ENCODE measurements around the gene CEACAM18.

Gene CEACAM18

DNA sequence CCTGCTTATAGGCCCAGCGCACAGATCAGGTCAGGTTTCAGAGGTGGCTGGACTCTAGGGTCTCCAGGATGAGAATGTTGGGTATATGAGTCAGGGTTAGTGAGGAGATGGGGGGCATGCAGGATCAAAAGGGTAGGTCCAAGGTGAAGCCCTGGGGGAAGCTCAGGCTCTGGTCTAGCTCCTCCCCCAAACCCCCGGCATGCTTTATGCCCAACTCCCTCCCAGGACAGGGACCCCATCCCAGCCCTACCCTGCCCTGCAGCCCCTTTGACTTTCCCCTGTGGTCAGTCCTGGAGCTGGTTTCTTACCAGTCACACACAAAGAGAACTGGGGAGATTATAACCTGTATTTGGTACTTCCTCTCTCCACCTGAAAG, 9.8 kb upstream of the CEACAM18 start:
- H3K9me3 ChIP-seq (ENCODE audit: insufficient read depth, low read depth, low read length), result peaks cover 5% of the 10 kb centered on the region
- H2AK5ac ChIP-seq (ENCODE audit: low read length), result no peak overlapping the region
- H3K36me3 ChIP-seq (ENCODE audit: control insufficient read depth in 1 of 2, insufficient read depth in 2 of 2, low read length in 2 of 2), result no peaks in the 10 kb centered on the region
- no peak overlapping the region for H3K4me3 ChIP-seq (ENCODE audit: low read depth, low read length)
- H2BK5ac ChIP-seq (ENCODE audit: low read depth, low read length, poor library complexity), result no peak overlapping the region
- no peak overlapping the region for H3K4ac ChIP-seq (ENCODE audit: low read depth, low read length)
- no peak for DNase-seq
- no peak overlapping the region for H2AFZ ChIP-seq (ENCODE audit: insufficient read depth, low read length, poor library complexity)
- H3K23ac ChIP-seq (ENCODE audit: low read length), result no peak overlapping the region
- no peak overlapping the region for H4K8ac ChIP-seq (ENCODE audit: low read depth, low read length)
- H3K27ac ChIP-seq (ENCODE audit: low read depth, low read length), result no peak overlapping the region
- no peaks in the 10 kb centered on the region for H3K27me3 ChIP-seq (ENCODE audit: insufficient read depth, low read length)
- no peak overlapping the region for H3K18ac ChIP-seq (ENCODE audit: low read length)
- no peak overlapping the region for H2BK12ac ChIP-seq (ENCODE audit: low read length)
- no peaks in the 10 kb centered on the region for H3K79me2 ChIP-seq (ENCODE audit: control insufficient read depth, insufficient read depth, low read length, poor library complexity)
- H3K4me2 ChIP-seq (ENCODE audit: low read length), result no peak overlapping the region
- H3K4me1 ChIP-seq (ENCODE audit: control insufficient read depth in 1 of 2, insufficient read depth in 2 of 2, low read length in 2 of 2), result no peaks in the 10 kb centered on the region
- H4K91ac ChIP-seq (ENCODE audit: low read depth, low read length), result no peak overlapping the region
- H4K12ac ChIP-seq (ENCODE audit: low read depth, low read length), result no peak overlapping the region
- no peak overlapping the region for H2BK120ac ChIP-seq (ENCODE audit: insufficient read depth, low read length, poor library complexity)
- H3K79me1 ChIP-seq (ENCODE audit: low read length), result no peaks in the 10 kb centered on the region
- H3K9ac ChIP-seq (ENCODE audit: low read length), result no peak overlapping the region
- H3K14ac ChIP-seq (ENCODE audit: low read length), result no peak overlapping the region
- WGBS (ENCODE audit: extremely low coverage, insufficient coverage, insufficient read length), result no CpG with 5 or more reads among the region's 2 CpGs

DNA sequence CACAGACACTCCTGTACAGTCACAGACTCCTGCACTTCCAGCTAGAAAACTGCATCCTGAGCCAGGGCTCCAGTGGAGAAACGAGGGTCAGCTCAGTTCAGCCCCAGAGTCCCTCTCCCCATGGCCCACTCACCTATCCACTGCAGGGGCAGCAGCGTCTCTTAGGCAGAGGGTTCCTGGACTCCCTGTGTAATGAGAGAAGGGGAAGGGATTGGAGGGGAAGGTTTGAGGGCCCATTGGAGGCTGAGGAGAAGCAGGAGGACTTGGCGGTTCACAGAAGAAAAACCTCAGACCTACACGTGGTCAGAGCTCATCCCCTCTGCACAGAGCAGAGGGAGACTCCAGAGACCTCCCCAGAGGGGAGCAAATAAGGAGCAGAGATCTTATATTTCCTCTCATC, 9.2 kb upstream of the CEACAM18 start:
- Histone ChIP-seq H2BK5ac (ENCODE audit: low read depth, low read length, poor library complexity) (no peak overlapping the region), H3K27me3 (ENCODE audit: insufficient read depth, low read length) (no peaks in the 10 kb centered on the region), H3K36me3 (ENCODE audit: control insufficient read depth in 1 of 2, insufficient read depth in 2 of 2, low read length in 2 of 2) (no peaks in the 10 kb centered on the region), H3K14ac (ENCODE audit: low read length) (no peak overlapping the region), H3K9me3 (ENCODE audit: insufficient read depth, low read depth, low read length) (peaks cover 7% of the 10 kb centered on the region), H3K4me3 (ENCODE audit: low read depth, low read length) (peak overlapping the region; percentile 3), H3K18ac (ENCODE audit: low read length) (no peak overlapping the region), H2BK12ac (ENCODE audit: low read length) (no peak overlapping the region), H3K4me2 (ENCODE audit: low read length) (no peak overlapping the region), H3K79me2 (ENCODE audit: control insufficient read depth, insufficient read depth, low read length, poor library complexity) (no peaks in the 10 kb centered on the region), H3K9ac (ENCODE audit: low read length) (no peak overlapping the region), H2AK5ac (ENCODE audit: low read length) (no peak overlapping the region), H4K12ac (ENCODE audit: low read depth, low read length) (no peak overlapping the region), H4K8ac (ENCODE audit: low read depth, low read length) (no peak overlapping the region), H3K4me1 (ENCODE audit: control insufficient read depth in 1 of 2, insufficient read depth in 2 of 2, low read length in 2 of 2) (no peaks in the 10 kb centered on the region), H2BK120ac (ENCODE audit: insufficient read depth, low read length, poor library complexity) (no peak overlapping the region), H3K4ac (ENCODE audit: low read depth, low read length) (no peak overlapping the region), H3K23ac (ENCODE audit: low read length) (no peak overlapping the region), H3K27ac (ENCODE audit: low read depth, low read length) (no peak overlapping the region), H2AFZ (ENCODE audit: insufficient read depth, low read length, poor library complexity) (no peak overlapping the region), H4K91ac (ENCODE audit: low read depth, low read length) (no peak overlapping the region), H3K79me1 (ENCODE audit: low read length) (no peaks in the 10 kb centered on the region)
- no CpG with 5 or more reads among the region's 4 CpGs for WGBS (ENCODE audit: extremely low coverage, insufficient coverage, insufficient read length)
- DNase-seq, result no peak

DNA sequence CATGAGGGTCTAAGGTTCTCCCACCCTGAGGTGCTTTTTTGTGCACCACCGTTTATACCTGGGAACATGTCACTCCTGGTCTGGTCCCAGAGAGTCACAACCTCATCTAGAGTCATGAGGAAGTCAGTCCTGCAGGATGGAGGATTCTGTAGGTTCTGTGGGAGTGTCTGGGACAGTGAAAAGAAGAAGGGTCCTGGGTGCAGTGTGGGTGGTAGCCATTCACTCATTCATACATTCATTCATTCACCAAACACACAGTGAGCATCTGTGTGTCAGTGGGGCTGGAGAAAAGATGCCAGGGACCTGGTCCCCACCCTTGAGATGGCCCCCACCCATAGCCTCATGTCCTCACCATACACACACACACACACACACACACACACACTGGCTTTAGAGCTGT, 8.7 kb upstream of the CEACAM18 start:
- Histone ChIP-seq H2AK5ac (ENCODE audit: low read length) (no peak overlapping the region), H3K4ac (ENCODE audit: low read depth, low read length) (no peak overlapping the region), H3K9me3 (ENCODE audit: insufficient read depth, low read depth, low read length) (peaks cover 7% of the 10 kb centered on the region), H3K27ac (ENCODE audit: low read depth, low read length) (no peak overlapping the region), H2BK12ac (ENCODE audit: low read length) (no peak overlapping the region), H4K91ac (ENCODE audit: low read depth, low read length) (no peak overlapping the region), H4K12ac (ENCODE audit: low read depth, low read length) (no peak overlapping the region), H3K18ac (ENCODE audit: low read length) (no peak overlapping the region), H2BK120ac (ENCODE audit: insufficient read depth, low read length, poor library complexity) (no peak overlapping the region), H4K8ac (ENCODE audit: low read depth, low read length) (no peak overlapping the region), H3K36me3 (ENCODE audit: control insufficient read depth in 1 of 2, insufficient read depth in 2 of 2, low read length in 2 of 2) (no peaks in the 10 kb centered on the region), H3K4me1 (ENCODE audit: control insufficient read depth in 1 of 2, insufficient read depth in 2 of 2, low read length in 2 of 2) (no peaks in the 10 kb centered on the region), H3K27me3 (ENCODE audit: insufficient read depth, low read length) (no peaks in the 10 kb centered on the region), H3K4me2 (ENCODE audit: low read length) (no peak overlapping the region), H3K79me1 (ENCODE audit: low read length) (no peaks in the 10 kb centered on the region), H2AFZ (ENCODE audit: insufficient read depth, low read length, poor library complexity) (no peak overlapping the region), H2BK5ac (ENCODE audit: low read depth, low read length, poor library complexity) (no peak overlapping the region), H3K23ac (ENCODE audit: low read length) (no peak overlapping the region), H3K4me3 (ENCODE audit: low read depth, low read length) (no peak overlapping the region), H3K14ac (ENCODE audit: low read length) (no peak overlapping the region), H3K9ac (ENCODE audit: low read length) (no peak overlapping the region), H3K79me2 (ENCODE audit: control insufficient read depth, insufficient read depth, low read length, poor library complexity) (no peaks in the 10 kb centered on the region)
- WGBS (ENCODE audit: extremely low coverage, insufficient coverage, insufficient read length), result no CpG with 5 or more reads among the region's 1 CpG
- no peak for DNase-seq

DNA sequence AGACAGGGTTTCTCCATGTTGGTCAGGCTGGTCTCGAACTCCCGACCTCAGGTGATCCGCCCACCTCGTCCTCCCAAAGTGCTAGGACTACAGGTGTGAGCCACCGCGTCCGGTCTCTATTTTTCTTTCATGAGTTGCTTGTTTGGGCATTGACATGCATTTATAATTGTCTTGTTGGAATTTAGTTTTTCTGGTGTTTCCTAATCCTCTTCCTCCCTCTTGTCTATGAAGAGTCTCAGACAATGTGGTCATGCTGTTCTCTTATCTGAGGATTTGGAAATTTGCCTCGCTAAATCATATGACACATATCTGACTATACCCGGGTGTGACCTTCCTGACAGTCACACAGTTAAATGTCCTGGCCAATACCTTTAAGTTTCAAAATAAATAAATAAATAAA, 7.4 kb upstream of the CEACAM18 start:
- H3K79me2 ChIP-seq (ENCODE audit: control insufficient read depth, insufficient read depth, low read length, poor library complexity), result no peaks in the 10 kb centered on the region
- H4K12ac ChIP-seq (ENCODE audit: low read depth, low read length), result no peak overlapping the region
- H3K23ac ChIP-seq (ENCODE audit: low read length), result no peak overlapping the region
- no peak overlapping the region for H2BK12ac ChIP-seq (ENCODE audit: low read length)
- H4K8ac ChIP-seq (ENCODE audit: low read depth, low read length), result no peak overlapping the region
- peaks cover 7% of the 10 kb centered on the region for H3K9me3 ChIP-seq (ENCODE audit: insufficient read depth, low read depth, low read length)
- no peaks in the 10 kb centered on the region for H3K4me1 ChIP-seq (ENCODE audit: control insufficient read depth in 1 of 2, insufficient read depth in 2 of 2, low read length in 2 of 2)
- H3K4me2 ChIP-seq (ENCODE audit: low read length), result no peak overlapping the region
- no peak overlapping the region for H3K14ac ChIP-seq (ENCODE audit: low read length)
- no peaks in the 10 kb centered on the region for H3K79me1 ChIP-seq (ENCODE audit: low read length)
- H2BK120ac ChIP-seq (ENCODE audit: insufficient read depth, low read length, poor library complexity), result no peak overlapping the region
- H2BK5ac ChIP-seq (ENCODE audit: low read depth, low read length, poor library complexity), result no peak overlapping the region
- no peak overlapping the region for H4K91ac ChIP-seq (ENCODE audit: low read depth, low read length)
- no peak overlapping the region for H3K4ac ChIP-seq (ENCODE audit: low read depth, low read length)
- H2AK5ac ChIP-seq (ENCODE audit: low read length), result no peak overlapping the region
- peak in 1 of 2 donors; percentile 38 for DNase-seq
- no peaks in the 10 kb centered on the region for H3K27me3 ChIP-seq (ENCODE audit: insufficient read depth, low read length)
- no peak overlapping the region for H2AFZ ChIP-seq (ENCODE audit: insufficient read depth, low read length, poor library complexity)
- no peak overlapping the region for H3K4me3 ChIP-seq (ENCODE audit: low read depth, low read length)
- no peaks in the 10 kb centered on the region for H3K36me3 ChIP-seq (ENCODE audit: control insufficient read depth in 1 of 2, insufficient read depth in 2 of 2, low read length in 2 of 2)
- no peak overlapping the region for H3K9ac ChIP-seq (ENCODE audit: low read length)
- H3K18ac ChIP-seq (ENCODE audit: low read length), result no peak overlapping the region
- H3K27ac ChIP-seq (ENCODE audit: low read depth, low read length), result no peak overlapping the region
- WGBS (ENCODE audit: extremely low coverage, insufficient coverage, insufficient read length), result no CpG with 5 or more reads among the region's 9 CpGs
